Activated CD8-positive, alpha-beta memory T cell treated with anti-CD3 and anti-CD28 coated beads, Interleukin-2, amount 50 U/mL, for 48 hours (primary cell): ENCODE results near the gene GPR31.

Experiments used
- DNase-seq: peaks from one replicate; pipeline ENCODE4 v3.0.0-alpha.2; 2020

The GPR31 gene

GRCh38 chr6:167116109-167116837 lies 41.5 kb downstream of the GPR31 start:
- no peak for DNase-seq

DNA sequence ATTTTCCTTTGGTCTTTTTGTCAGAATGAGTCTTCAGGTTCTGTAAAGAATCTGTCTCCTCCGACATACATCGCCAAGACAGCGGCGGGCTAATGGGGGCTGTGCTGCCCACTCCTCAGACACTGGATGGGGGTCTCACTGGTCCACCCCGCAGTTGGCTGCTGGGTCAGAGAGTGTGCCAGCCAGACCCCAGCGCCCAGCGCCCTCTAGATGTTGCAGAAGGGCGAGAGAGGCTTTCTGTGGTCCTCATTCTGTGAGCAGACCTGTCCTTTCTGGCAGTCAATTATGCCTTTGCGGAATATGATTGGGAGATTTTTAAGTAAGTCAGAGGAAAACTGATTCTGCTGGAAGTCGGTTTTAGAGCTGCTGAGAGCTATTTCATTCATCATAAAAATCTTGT lies 42.7 kb downstream of the GPR31 start:
- no peak for DNase-seq

DNA sequence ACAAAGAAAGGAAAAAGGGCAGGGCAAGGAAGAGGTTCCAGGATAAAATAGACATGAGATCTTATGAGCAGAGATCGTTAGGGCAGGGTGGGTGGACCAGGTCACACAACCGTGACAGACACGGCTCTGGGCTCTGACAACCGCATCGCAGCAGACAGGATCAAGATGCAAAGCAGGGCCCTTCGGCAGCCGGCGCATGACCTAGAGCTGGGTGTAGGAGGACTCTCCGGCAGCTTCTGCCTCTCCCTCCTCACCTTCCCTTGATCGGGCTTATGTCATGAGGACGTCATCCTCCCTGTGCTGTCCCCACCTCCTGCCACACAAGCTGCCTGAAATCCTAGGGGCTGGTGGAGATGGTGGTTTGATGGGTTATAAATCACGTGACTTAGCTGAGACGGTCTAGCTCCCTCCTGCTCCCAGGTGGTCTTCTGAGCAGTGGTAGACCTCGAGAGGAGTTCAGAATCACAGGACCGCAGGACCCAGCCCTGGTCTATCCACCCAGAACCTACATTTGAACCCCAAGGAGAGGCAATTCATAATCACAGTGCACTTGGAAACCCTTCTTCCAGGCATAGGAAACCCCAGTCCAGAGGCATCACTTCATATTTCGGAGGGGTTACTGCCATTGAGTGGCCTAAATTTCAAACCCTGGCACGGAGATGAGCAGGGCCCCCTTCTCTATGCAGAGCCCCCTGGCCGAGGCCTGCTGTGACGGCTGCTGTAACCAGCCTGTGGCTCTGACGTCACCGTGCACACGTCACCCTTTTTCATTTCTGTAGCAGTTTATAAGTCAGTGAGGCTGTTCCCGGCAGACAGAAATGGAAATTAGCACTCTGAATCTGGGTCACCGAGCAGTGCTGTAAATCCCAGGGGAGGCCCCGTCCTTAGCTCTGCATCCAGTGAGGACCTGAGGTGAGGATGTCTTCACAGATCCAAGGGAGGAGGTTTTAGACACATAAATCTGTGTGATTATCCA lies 43.6 kb downstream of the GPR31 start:
- DNase-seq = no peak

DNA sequence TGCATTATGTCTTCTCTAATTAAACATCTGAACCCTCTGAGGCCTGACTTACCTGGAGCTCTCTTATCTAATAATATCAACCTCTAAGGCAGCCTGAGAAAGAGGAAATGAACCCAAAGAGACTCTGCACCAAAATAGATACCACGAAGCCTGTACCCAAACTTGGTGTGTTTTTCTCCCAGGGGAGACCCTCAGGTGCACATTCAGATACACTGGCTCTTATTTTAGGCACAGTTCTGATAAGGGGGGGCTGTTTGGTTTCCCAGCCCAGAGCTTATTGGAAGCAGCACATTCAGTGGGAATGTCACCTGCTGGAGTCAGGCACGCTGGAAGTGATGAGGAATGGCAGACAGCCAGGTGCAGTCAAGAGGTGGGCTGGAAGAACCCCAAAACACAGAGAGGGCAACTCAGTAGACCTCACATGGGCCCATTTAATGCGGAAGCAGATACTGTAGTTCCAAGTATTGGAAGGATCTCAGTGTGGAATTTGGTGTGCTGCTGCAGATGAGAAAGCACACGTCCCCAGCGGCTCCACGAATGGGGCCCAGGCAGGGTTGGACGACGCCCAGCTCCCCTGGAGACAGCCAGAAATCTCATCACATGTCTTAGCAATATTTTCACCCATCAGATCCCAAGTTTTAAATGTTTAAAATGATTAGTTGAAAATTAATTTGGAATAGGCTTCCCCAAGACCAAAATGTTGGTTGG lies 44.6 kb downstream of the GPR31 start:
- no peak for DNase-seq

GRCh38 chr6:167112421-167112820 lies 45.4 kb downstream of the GPR31 start:
- DNase-seq = no peak

DNA sequence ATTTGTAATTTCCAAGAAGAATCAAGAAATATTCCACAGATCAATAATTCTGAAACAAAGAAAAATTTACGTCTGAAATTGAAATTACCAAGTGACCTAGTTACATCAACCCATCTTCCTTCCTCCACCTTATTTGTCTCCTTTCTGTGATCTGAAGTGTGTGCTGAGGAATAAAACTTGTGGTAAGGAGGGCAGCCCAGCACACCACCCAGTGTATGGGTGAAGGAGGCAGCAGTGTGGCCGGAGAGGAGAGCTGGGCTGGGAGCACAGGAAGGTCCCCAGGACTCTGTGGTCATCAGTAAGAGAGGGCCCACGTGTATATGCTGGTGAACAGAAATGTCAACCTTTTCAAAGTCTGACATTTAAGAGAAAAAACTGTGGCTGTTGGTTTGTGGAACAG lies 46.2 kb downstream of the GPR31 start:
- no peak for DNase-seq

DNA sequence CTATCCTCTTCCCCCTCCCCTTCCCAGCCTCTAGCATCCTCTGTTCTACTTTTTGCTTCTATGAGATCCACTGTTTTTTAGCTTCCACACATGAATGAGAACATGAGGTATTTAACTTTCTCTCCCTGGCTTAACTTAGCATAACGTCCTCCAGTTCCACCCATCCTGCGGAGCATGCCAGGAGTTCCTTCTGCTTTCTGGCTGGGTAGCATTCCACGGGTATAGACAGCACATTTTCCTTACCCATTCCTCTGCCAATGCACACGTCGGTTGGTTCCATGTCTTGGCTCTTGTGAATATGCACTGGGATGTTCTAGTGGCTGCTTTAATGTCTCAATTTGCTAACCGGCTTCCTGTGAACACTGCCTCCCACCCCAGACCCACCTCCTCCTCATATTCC lies 48.1 kb downstream of the GPR31 start:
- no peak for DNase-seq

DNA sequence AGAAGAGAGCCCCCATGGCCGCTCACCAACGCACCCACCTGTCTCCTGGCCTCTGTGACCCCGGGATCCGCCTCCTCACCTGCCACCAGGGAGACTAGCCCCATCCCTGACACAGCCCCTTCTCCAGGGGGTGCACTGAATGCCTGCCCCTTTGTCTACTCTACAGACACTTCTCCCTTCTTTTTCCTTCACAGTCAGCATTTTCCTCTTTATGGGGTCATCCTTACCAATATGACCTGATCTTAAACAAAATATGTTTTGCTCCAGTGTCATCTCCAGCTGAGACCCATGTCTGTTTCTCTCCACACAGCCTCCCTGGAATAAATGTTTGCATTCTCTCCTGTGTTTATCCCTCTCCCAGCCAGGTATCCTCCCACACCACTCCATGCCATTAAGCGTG lies 49.5 kb downstream of the GPR31 start:
- no peak for DNase-seq

GRCh38 chr6:167107787-167108186 lies 50.0 kb downstream of the GPR31 start:
- no peak for DNase-seq

- DNase-seq = no peak
Observed at GRCh38 chr6:167106406-167106805, 51.4 kb downstream of the GPR31 start.
